Panc1 (cell line): ENCODE results near the gene CEP128. TPM values are rescaled to one million over a fixed set of nuclear protein-coding genes. Genes with fewer than 3 reads are reported as not detected.

Experiments used
- ATAC-seq: fragments of 200-7000 bp; cut with Tn5 transposase; 2 replicates; pipeline ENCODE4 v1.9.1; 2020; ENCODE audit warnings: mild to moderate bottlenecking, moderate library complexity
- BruUV-seq: library from RNA; stranded (reverse); fragments of 400-500 nt; replicated peaks from 2 replicates; lab custom pipeline; 2021; lab: Mats Ljungman, UMichigan
- CTCF ChIA-PET: fragments of 300-600 bp; sonication (Branson Sonifier 250); formaldehyde crosslinking; loops from one replicate; lab custom pipeline; 2022; ENCODE audit warnings: antibody characterized with exemption; lab: Charles Lee
- POLR2A ChIA-PET: fragments of 300-600 bp; sonication (Branson Sonifier 250); formaldehyde crosslinking; loops from one replicate; lab custom pipeline; 2022; ENCODE audit warnings: antibody characterized with exemption; lab: Charles Lee
- DNase-seq: peaks from one replicate; pipeline ENCODE4 v3.0.0-alpha.2; 2010; ENCODE audit warnings: low read depth, low spot score
- H3K27ac ChIP-seq: 2 replicates; pipeline ENCODE4 v1.5.1; 2011; ENCODE audit warnings: mild to moderate bottlenecking, low read length, inconsistent platforms
- H3K27me3 ChIP-seq: fragments of 200-500 bp; sonication (Bioruptor generic); 2 replicates; pipeline ENCODE4 v1.6.0; 2014; ENCODE audit warnings: low read length, inconsistent platforms; ENCODE audit not compliant: control insufficient read depth, insufficient read depth
- H3K36me3 ChIP-seq: fragments of 200-500 bp; sonication (Bioruptor generic); 2 replicates; pipeline ENCODE4 v1.5.1; 2014; ENCODE audit warnings: inconsistent platforms, mild to moderate bottlenecking, low read length, moderate library complexity; ENCODE audit not compliant: control insufficient read depth, insufficient read depth
- H3K4me1 ChIP-seq: 2 replicates; pipeline ENCODE4 v1.5.1; 2011; ENCODE audit warnings: inconsistent platforms, mild to moderate bottlenecking, low read length, moderate library complexity; ENCODE audit not compliant: control insufficient read depth, insufficient read depth
- H3K4me3 ChIP-seq, 2 experiments: 2 replicates each; pipeline ENCODE4 v1.5.1; 2011 to 2012; ENCODE audit warnings: low read depth in 2 of 2, low read length in 2 of 2, mild to moderate bottlenecking in 2 of 2, inconsistent platforms in 1 of 2, moderate library complexity in 1 of 2
- H3K9me3 ChIP-seq: fragments of 200-500 bp; sonication (Bioruptor generic); 2 replicates; pipeline ENCODE4 v1.5.1; 2014; ENCODE audit warnings: low read depth, mild to moderate bottlenecking, inconsistent platforms, low read length, moderate library complexity; ENCODE audit not compliant: control insufficient read depth, insufficient read depth
- CTCF ChIP-seq: fragments of 450-650 bp; IDR thresholded peaks from 2 replicates; pipeline ENCODE4 v1.5.1; 2017; ENCODE audit warnings: mild to moderate bottlenecking
- POLR2AphosphoS5 ChIP-seq: IDR thresholded peaks from 2 replicates; pipeline ENCODE4 v1.6.1; 2012; ENCODE audit warnings: mild to moderate bottlenecking, low read depth, low read length, moderate library complexity
- REST ChIP-seq, 2 experiments: IDR thresholded peaks; 2 replicates each; pipeline ENCODE4 v1.6.1; 2011 to 2012; ENCODE audit warnings: low read depth in 2 of 2, control low read depth in 1 of 2, low read length in 1 of 2, mild to moderate bottlenecking in 1 of 2, moderate library complexity in 1 of 2; ENCODE audit not compliant: insufficient read depth in 1 of 2
- SIN3A ChIP-seq: IDR thresholded peaks from 2 replicates; pipeline ENCODE4 v1.6.1; 2012; ENCODE audit warnings: low read depth, mild to moderate bottlenecking, low read length, moderate library complexity, borderline replicate concordance; ENCODE audit not compliant: insufficient read depth
- TCF7L2 ChIP-seq: IDR thresholded peaks from 2 replicates; pipeline ENCODE4 v1.6.1; 2011; ENCODE audit warnings: mild to moderate bottlenecking, low read depth, low read length, inconsistent platforms
- in situ Hi-C: cut with HindIII; loops from 2 replicates; pipeline ENCODE4 v1.10.0; 2016; ENCODE audit warnings: low sequenced_read_pairs, low pct_unique_long_range_greater_than_20kb
- intact Hi-C: fragments of 100-400 bp; cut with micrococcal nuclease; formaldehyde crosslinking; loops from one replicate; pipeline ENCODE4 v1.10.0; 2022; ENCODE audit not compliant: unreplicated experiment
- total RNA-seq: library from RNA; stranded (reverse); gene quantifications from one replicate; pipeline ENCODE4 v1.2.1, GENCODE V29; 2021; ENCODE audit not compliant: unreplicated experiment

Gene CEP128
- total RNA-seq, 1 experiment from 2014 or later: 9.3 TPM

GRCh38 chr14:80586131-80586530 lies 355.4 kb downstream of the CEP128 start:
- ChIA-PET CTCF (no interaction called here), POLR2A (interaction anchor here (0.6 kb wide), 1 partner anchor 225 kb away, joined by 3 read pairs; no protein-coding TSS in a partner anchor)
- in situ Hi-C loops (no loop called here), intact Hi-C loops (no loop called here)
- H3K4me3 ChIP-seq: no peak overlapping the region
- no TSS peak for BruUV-seq
- no peaks in the 10 kb centered on the region for H3K9me3 ChIP-seq
- H3K27ac ChIP-seq: no peak overlapping the region
- DNase-seq (no peak), ATAC-seq (no peak)
- no peak for TF ChIP-seq POLR2AphosphoS5
- TF ChIP-seq SIN3A: no peak
- TF ChIP-seq CTCF: no peak
- no peak for TF ChIP-seq TCF7L2
- TF ChIP-seq REST (IDR thresholded peaks at IDR 0.05; ENCODE audit: insufficient read depth in 1 of 2, low read depth in 2 of 2, low read length in 1 of 2): no peak
- H3K27me3 ChIP-seq: no peaks in the 10 kb centered on the region
- H3K4me1 ChIP-seq: no peaks in the 10 kb centered on the region
- H3K36me3 ChIP-seq: no peaks in the 10 kb centered on the region

- no TSS peak for BruUV-seq
- ChIA-PET POLR2A (interaction anchor here (0.6 kb wide), 1 partner anchor 225 kb away, joined by 3 read pairs; no protein-coding TSS in a partner anchor), CTCF (no interaction called here)
- Histone ChIP-seq H3K27me3 (no peaks in the 10 kb centered on the region), H3K9me3 (no peaks in the 10 kb centered on the region), H3K36me3 (no peaks in the 10 kb centered on the region), H3K4me3 (no peak overlapping the region), H3K27ac (no peak overlapping the region), H3K4me1 (no peaks in the 10 kb centered on the region)
- ATAC-seq (no peak), DNase-seq (no peak)
- TF ChIP-seq TCF7L2 (no peak), CTCF (no peak)
- in situ Hi-C loops (no loop called here), intact Hi-C loops (no loop called here)
Observed at GRCh38 chr14:80585506-80585835, 356.1 kb downstream of the CEP128 start.
